T-helper 17 cell (primary cell): ENCODE data around the gene DHRS7B. TPM values are rescaled to one million over a fixed set of nuclear protein-coding genes. Genes with fewer than 3 reads are reported as not detected.
"Not testable (repeated sequence)": the region's sequence is repeated elsewhere in the genome, so short reads cannot be mapped to it uniquely, and the experiment has no call there.

Experiments
- ATAC-seq: fragments of 150-1000 bp; cut with Tn5 transposase; 2 replicates; pipeline ENCODE4 v1.10.0; 2021; ENCODE audit warnings: mild to moderate bottlenecking, moderate library complexity
- DNase-seq, 3 donors: peaks; one replicate each; pipeline versions ENCODE4 v3.0.0 to v3.0.0-alpha.2; 2020 to 2021
- H3K9me3 ChIP-seq: one replicate; pipeline ENCODE4 v1.7.0; 2013; ENCODE audit warnings: low read length, mild to moderate bottlenecking; ENCODE audit not compliant: control insufficient read depth, poor library complexity, severe bottlenecking
- H3K27ac Mint-ChIP-seq: one replicate; pipeline ENCODE4 v1.8.0; 2022; ENCODE audit warnings: mild to moderate bottlenecking, moderate library complexity, mixed read lengths
- H3K27me3 Mint-ChIP-seq: one replicate; pipeline ENCODE4 v1.8.0; 2022; ENCODE audit warnings: mixed read lengths
- H3K36me3 Mint-ChIP-seq: one replicate; pipeline ENCODE4 v1.8.0; 2022; ENCODE audit warnings: low read depth, mixed read lengths
- H3K4me1 Mint-ChIP-seq: one replicate; pipeline ENCODE4 v1.8.0; 2022; ENCODE audit warnings: mild to moderate bottlenecking, mixed read lengths
- H3K4me3 Mint-ChIP-seq: one replicate; pipeline ENCODE4 v1.8.0; 2022; ENCODE audit warnings: mild to moderate bottlenecking, moderate library complexity, mixed read lengths
- total RNA-seq, 4 donors: library from RNA in 2 of 4; stranded (reverse) in 2 of 4; gene quantifications; one replicate each; pipeline ENCODE4 v1.2.3 and lab custom pipeline; 2022 to 2026

Gene DHRS7B
- total RNA-seq, 2 donors from 2014 or later: 6.7 to 7.0 TPM

GRCh38 chr17:21096874-21097273 is 29.9 kb upstream of the DHRS7B start:
- H3K9me3 ChIP-seq: no peaks in the 10 kb centered on the region
- DNase-seq (no peak), ATAC-seq (no peak)
- H3K4me3 Mint-ChIP-seq: no peak overlapping the region
- H3K27me3 Mint-ChIP-seq: no peaks in the 10 kb centered on the region
- no peaks in the 10 kb centered on the region for H3K36me3 Mint-ChIP-seq
- H3K4me1 Mint-ChIP-seq: peaks cover 14% of the 10 kb centered on the region
- no peak overlapping the region for H3K27ac Mint-ChIP-seq

GRCh38 chr17:21098934-21099689 is 27.7 kb upstream of the DHRS7B start:
- H3K4me1 Mint-ChIP-seq: peaks cover 14% of the 10 kb centered on the region
- ATAC-seq (peak; percentile 98), DNase-seq (peak; percentile 30 to 35 (median 33))
- H3K4me3 Mint-ChIP-seq: peak overlapping the region; percentile 90
- H3K27ac Mint-ChIP-seq: peak overlapping the region; percentile 78
- no peaks in the 10 kb centered on the region for H3K27me3 Mint-ChIP-seq
- H3K9me3 ChIP-seq: no peaks in the 10 kb centered on the region
- no peaks in the 10 kb centered on the region for H3K36me3 Mint-ChIP-seq

GRCh38 chr17:21100636-21101035 is 26.1 kb upstream of the DHRS7B start:
- Mint-ChIP-seq H3K36me3 (no peaks in the 10 kb centered on the region), H3K4me1 (peaks cover 14% of the 10 kb centered on the region), H3K27ac (no peak overlapping the region), H3K27me3 (peaks cover 9% of the 10 kb centered on the region), H3K4me3 (no peak overlapping the region)
- no peak for DNase-seq
- ATAC-seq: no peak
- H3K9me3 ChIP-seq: no peaks in the 10 kb centered on the region

GRCh38 chr17:21104608-21105007 is 22.2 kb upstream of the DHRS7B start:
- H3K27ac Mint-ChIP-seq: no peak overlapping the region
- peaks cover 9% of the 10 kb centered on the region for H3K27me3 Mint-ChIP-seq
- H3K4me3 Mint-ChIP-seq: no peak overlapping the region
- ATAC-seq (no peak), DNase-seq (no peak)
- H3K36me3 Mint-ChIP-seq: no peaks in the 10 kb centered on the region
- no peaks in the 10 kb centered on the region for H3K9me3 ChIP-seq
- peaks cover 5% of the 10 kb centered on the region for H3K4me1 Mint-ChIP-seq

GRCh38 chr17:21105064-21105894 is 21.5 kb upstream of the DHRS7B start:
- no peaks in the 10 kb centered on the region for H3K36me3 Mint-ChIP-seq
- no peak for ATAC-seq
- H3K27ac Mint-ChIP-seq: no peak overlapping the region
- H3K27me3 Mint-ChIP-seq: peaks cover 9% of the 10 kb centered on the region
- peaks cover 2% of the 10 kb centered on the region for H3K4me1 Mint-ChIP-seq
- H3K4me3 Mint-ChIP-seq: no peak overlapping the region
- H3K9me3 ChIP-seq: no peaks in the 10 kb centered on the region
- no peak for DNase-seq

- no peaks in the 10 kb centered on the region for H3K9me3 ChIP-seq
- peaks cover 2% of the 10 kb centered on the region for H3K4me1 Mint-ChIP-seq
- DNase-seq (no peak), ATAC-seq (no peak)
- H3K36me3 Mint-ChIP-seq: no peaks in the 10 kb centered on the region
- no peak overlapping the region for H3K4me3 Mint-ChIP-seq
- peaks cover 9% of the 10 kb centered on the region for H3K27me3 Mint-ChIP-seq
- no peak overlapping the region for H3K27ac Mint-ChIP-seq
These were observed 20.4 kb upstream of the DHRS7B start for GRCh38 chr17:21106316-21106715.

- not testable (repeated sequence) for H3K9me3 ChIP-seq, H3K4me1 Mint-ChIP-seq, H3K36me3 Mint-ChIP-seq, DNase-seq, ATAC-seq, H3K27ac Mint-ChIP-seq, H3K27me3 Mint-ChIP-seq
- H3K4me3 Mint-ChIP-seq: peak overlapping the region; percentile 15
These were observed 19.6 kb upstream of the DHRS7B start for GRCh38 chr17:21107067-21107650.

- H3K4me3 Mint-ChIP-seq: no peak overlapping the region
- H3K4me1 Mint-ChIP-seq: peaks cover 2% of the 10 kb centered on the region
- peaks cover 9% of the 10 kb centered on the region for H3K27me3 Mint-ChIP-seq
These were observed 18.1 kb upstream of the DHRS7B start for GRCh38 chr17:21108651-21109050.

GRCh38 chr17:21113049-21113690 is 13.6 kb upstream of the DHRS7B start:
- Mint-ChIP-seq H3K4me1 (no peaks in the 10 kb centered on the region), H3K27ac (no peak overlapping the region), H3K4me3 (no peak overlapping the region), H3K36me3 (no peaks in the 10 kb centered on the region), H3K27me3 (peaks cover 16% of the 10 kb centered on the region)
- DNase-seq: no peak
- no peaks in the 10 kb centered on the region for H3K9me3 ChIP-seq
- ATAC-seq: no peak

More at GRCh38 chr17:21108651-21109050, 18.1 kb upstream of the DHRS7B start:
- ATAC-seq (no peak), DNase-seq (no peak)
- H3K27ac Mint-ChIP-seq: no peak overlapping the region
- H3K9me3 ChIP-seq: no peaks in the 10 kb centered on the region
- H3K36me3 Mint-ChIP-seq: no peaks in the 10 kb centered on the region

GRCh38 chr17:21113716-21114115 is 13.0 kb upstream of the DHRS7B start:
- Mint-ChIP-seq H3K27ac (no peak overlapping the region), H3K4me1 (no peaks in the 10 kb centered on the region), H3K27me3 (peaks cover 16% of the 10 kb centered on the region), H3K4me3 (no peak overlapping the region), H3K36me3 (no peaks in the 10 kb centered on the region)
- H3K9me3 ChIP-seq: no peaks in the 10 kb centered on the region
- ATAC-seq (no peak), DNase-seq (no peak)

GRCh38 chr17:21114791-21115190 is 12.0 kb upstream of the DHRS7B start:
- not testable (repeated sequence) for H3K27ac Mint-ChIP-seq, H3K4me1 Mint-ChIP-seq

GRCh38 chr17:21119247-21119918 is 7.4 kb upstream of the DHRS7B start:
- peaks cover 2% of the 10 kb centered on the region for H3K36me3 Mint-ChIP-seq
- H3K4me1 Mint-ChIP-seq: peaks cover 7% of the 10 kb centered on the region
- DNase-seq: peak; percentile 50 to 55 (median 51)
- no peaks in the 10 kb centered on the region for H3K9me3 ChIP-seq
- peak; percentile 90 for ATAC-seq
- H3K27ac Mint-ChIP-seq: no peak overlapping the region
- peaks cover 22% of the 10 kb centered on the region for H3K27me3 Mint-ChIP-seq
- H3K4me3 Mint-ChIP-seq: no peak overlapping the region

More at GRCh38 chr17:21114791-21115190, 12.0 kb upstream of the DHRS7B start:
- H3K4me3 Mint-ChIP-seq, DNase-seq, H3K9me3 ChIP-seq, H3K36me3 Mint-ChIP-seq, ATAC-seq: not testable (repeated sequence)
- peaks cover 22% of the 10 kb centered on the region for H3K27me3 Mint-ChIP-seq
